IPS DF 4.7 (cell line): ENCODE measurements around the gene BTBD6.

Experiments
- DNase-seq: peaks from one replicate; pipeline ENCODE4 v3.0.0-alpha.2; 2013; ENCODE audit warnings: low spot score; ENCODE audit errors: extremely low read depth

BTBD6 gene

DNA sequence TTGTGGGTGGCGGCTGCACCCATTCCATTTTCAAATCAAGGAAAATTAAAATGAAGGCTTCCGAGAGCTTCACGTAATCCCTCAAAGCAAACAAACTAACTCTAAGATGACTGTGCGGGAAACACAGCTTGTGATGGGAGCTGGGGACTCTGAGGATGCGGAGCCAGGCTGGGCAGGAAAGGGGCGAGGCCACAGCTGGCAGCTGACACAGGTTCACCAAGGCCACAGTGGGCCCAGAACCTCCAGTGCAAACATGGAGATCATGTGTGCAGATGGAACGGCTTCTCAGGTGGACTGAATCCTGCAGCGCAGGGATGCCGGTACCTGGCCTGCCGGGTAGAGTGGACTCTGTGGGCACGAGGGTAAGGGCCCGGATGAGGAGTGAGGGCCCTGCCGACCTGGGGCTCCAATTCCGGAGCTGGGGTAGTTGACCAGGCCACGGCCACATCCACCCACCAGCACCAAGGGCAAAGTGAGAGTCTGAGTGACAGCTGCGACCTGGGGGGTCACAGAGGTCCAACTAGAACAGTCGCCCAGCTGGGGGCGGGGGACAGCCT lies 19.2 kb upstream of the BTBD6 start:
- no peak for DNase-seq

DNA sequence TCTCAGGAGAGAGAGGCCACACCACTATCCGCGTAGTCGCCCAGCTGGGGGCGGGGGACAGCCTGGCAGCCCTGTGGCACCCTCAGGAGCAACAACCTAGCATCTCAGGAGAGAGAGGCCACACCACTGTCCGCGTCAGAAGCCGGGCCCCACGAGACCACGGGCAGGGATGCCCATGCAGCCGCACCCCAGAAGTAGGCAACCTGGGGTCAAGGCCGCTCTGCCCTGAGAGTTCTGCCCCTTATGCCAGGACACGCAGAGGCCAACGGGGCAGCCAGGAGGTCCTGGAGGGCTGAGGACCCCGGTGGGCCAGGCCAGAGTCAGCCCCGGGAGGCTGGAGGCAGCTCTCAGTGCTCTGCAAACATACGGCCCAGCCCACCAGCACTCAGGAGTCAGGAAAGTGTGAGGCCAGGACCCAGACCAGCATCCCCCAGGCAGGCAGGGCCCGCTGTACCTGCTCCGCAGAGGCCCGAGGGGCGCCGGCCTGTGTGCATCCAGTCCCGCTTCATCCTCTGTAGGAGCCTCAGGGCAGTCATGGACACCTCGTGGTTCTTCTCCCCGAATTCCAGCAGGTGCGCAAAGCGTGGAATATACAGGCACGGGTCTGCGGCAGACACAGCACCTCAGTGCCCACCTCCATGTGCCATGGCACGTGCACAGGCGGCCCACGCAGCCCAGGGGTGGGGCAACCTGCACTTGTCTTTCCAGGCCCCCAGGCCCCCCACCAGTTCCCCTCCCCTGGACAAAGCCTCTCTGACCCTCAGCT lies 7.3 kb upstream of the BTBD6 start:
- DNase-seq = no peak

DNA sequence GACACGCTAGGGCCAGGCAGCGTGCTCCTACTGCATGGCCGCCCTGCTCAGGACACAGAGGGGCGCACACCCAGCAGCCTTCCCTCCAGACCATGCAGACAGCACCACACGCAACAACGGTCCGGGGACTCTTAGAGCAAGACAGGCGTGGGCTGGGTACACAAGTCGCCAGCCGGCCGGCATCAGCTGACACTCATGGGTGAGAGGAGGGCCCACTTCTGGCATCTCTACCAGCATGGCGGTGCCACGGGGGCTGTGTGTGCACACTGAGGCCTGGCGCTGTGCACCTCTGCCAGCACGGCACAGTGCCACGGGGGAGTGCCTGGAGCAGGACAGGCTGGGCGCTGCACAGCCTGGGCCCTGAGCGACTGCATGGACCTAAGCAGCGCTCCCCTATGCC lies 6.7 kb upstream of the BTBD6 start:
- DNase-seq = no peak

DNA sequence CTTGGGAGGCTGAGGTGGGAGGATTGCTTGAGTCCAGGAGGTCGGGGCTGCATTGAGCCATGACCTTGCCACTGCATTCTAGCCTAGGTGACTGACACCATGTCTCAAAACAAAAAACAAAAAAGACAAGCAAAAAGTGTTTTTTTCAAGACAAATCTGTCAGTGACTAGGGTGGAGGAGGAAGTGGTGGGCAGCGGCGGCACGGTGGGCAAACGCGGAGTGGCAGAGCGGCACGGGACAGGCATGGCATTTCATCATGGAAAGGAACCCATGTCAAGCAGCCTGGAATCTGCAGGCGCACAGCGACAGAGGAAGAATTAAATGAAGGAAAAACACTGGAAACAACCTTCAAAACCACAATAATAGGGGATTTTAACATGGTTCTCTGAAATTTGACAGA lies 4.0 kb upstream of the BTBD6 start:
- no peak for DNase-seq

DNA sequence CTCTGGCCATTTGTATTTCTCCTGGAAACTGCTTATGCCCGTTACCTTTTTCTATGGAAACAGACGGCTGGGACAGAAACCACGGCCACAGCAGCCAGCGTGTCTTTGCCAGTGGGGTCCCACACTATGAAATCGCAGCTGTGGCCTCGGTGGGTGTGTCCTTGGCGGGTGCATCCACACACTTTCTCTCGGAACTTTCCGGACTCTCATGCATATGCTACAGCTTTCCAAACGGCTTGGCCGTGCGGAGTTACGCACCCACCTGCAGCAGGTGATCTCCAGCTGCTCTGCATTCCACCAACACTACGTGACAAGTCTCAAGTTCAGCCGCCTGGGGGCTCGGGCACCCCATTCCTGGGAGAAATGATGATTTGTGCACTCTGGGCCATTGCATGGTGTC lies 1.3 kb upstream of the BTBD6 start:
- DNase-seq = no peak

DNA sequence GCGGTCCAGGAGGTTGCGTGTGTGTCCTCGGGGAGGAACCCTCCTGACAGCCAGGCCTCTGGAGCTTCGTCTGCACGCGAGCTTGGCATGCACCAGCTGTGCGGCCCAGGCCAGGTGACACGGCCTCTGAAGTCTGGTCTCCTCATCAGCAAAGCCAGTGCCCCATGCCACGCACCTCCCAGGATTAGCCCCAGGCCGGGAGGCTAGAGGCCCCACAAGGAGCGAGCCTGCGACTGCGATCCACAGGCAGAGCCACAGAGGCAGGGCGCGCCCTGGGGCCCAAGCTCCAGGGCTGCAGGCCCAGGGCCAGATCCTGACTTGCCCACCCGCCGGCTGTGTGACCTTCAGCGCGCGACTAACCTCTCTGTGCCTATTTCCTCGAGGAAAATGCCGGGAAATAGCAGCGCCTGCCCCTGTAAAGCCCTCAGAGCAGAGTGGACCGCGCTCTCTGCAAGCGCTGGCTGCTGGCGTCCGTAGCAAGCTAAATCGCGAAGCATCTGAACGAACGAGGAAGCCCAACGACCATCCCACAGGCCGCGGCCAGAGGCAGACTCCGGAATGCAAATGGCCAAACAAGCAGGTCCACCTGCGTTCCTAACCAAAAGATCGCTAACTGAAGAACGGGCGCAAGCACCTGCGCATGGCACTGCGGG lies 492 bp upstream of the BTBD6 start:
- no peak for DNase-seq

DNA sequence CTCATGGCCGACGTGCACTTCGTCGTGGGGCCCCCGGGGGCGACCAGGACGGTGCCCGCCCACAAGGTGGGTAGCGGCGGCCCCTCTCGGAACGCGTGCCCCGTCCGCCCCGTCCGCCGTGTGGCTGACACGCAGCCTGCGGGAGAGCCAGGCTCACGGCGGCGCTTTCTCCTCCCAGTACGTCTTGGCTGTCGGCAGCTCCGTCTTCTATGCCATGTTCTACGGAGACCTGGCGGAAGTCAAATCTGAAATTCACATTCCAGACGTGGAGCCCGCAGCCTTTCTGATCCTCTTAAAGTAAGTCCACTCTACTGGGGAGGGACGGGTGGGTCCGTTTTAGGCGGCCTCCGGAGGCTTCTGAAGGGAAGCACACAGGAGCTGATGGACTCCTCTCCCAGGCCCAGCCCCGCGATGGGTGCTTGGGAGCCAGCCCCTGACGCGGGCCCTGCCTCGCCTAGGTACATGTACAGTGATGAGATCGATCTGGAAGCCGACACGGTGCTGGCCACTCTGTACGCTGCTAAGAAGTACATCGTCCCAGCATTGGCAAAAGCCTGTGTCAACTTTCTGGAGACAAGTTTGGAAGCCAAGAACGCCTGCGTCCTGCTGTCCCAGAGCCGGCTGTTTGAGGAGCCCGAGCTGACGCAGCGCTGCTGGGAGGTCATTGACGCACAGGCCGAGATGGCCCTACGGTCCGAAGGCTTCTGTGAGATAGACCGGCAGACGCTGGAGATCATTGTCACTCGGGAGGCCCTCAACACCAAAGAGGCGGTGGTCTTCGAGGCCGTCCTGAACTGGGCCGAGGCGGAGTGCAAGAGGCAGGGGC lies 1.1 kb downstream of the BTBD6 start:
- DNase-seq = no peak

DNA sequence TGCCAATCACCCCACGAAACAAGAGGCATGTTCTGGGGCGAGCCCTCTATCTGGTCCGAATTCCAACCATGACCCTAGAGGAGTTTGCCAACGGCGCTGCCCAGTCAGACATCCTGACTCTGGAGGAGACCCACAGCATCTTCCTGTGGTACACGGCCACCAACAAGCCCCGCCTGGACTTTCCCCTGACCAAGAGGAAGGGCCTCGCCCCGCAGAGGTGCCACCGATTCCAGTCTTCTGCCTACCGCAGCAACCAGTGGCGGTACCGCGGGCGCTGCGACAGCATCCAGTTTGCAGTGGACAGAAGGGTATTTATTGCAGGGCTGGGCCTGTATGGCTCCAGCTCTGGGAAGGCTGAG lies 1.7 kb downstream of the BTBD6 start:
- DNase-seq = no peak

DNA sequence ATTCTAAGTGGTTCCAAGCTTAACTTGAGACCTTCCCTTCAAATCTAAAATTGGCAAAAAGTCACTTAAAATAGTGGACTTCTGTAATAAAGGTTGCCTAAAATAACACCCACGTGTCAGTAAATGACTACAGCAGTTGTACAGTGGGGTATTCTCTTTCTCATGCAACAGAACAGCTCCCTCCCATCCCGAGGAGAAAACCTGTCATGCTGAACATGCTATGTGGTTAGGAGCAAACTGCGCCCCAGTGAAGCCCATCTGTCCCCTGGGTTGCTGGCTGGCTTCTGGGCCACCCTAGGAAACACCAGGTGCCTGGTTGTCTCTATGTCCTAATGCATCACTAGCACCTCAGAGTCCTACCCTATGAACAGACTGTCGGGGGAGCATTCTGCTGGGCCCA lies 2.7 kb downstream of the BTBD6 start:
- DNase-seq = no peak

DNA sequence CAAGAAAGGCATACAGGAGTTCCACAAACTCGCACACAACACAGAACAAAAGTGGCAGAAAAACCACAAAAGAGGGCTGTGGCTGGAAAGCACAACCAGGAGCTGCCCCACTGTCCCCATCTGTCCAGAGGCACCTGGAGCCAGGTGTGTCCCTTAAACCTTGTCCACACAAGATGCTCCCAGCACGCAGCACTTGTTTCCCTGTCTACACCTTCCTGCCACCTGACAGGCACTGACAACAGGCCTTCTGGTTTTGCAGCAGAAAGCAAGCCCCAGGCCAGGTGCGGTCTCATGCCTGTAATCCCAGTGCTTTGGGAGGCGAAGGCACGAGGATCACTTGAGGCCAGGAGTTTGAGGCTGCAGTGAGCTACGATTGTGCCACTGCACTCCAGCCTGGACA lies 3.6 kb downstream of the BTBD6 start:
- no peak for DNase-seq

DNA sequence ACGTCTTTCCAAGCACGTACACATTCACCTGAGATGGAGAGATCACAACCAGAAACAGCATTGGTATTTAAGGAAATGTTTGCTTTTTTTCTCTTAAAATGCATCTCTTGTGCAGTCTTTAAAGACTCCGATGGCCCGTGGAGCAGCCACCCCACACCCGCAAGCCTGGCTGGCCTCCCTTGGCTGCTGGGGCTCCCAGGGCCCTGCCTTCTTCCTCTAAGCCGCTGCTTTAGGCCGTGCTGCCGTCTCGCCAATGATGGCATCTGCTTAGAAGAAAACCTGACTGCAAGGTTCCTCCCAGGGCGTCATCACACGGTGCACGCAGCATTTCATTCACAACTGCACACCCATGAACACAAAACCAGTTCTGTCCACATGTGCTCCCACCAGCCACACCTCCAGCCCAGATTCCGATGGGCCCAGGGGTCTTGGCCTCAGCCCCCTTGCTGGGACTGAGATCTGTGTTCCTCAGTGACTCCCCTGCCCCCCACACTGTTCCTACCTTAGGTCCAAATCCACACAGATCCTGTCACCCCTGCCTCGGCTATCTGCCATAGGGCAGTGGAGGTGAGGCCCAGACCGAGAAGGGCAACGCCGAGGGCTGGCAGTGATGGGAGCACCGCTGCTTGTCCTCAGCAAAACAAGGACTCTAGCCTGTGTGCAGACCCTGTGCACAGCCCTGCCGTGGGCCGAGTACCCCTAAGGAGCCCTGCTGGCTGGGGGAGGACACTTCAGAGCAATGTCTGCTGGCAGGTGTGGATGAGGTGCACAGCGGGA lies 4.4 kb downstream of the BTBD6 start:
- DNase-seq = no peak

DNA sequence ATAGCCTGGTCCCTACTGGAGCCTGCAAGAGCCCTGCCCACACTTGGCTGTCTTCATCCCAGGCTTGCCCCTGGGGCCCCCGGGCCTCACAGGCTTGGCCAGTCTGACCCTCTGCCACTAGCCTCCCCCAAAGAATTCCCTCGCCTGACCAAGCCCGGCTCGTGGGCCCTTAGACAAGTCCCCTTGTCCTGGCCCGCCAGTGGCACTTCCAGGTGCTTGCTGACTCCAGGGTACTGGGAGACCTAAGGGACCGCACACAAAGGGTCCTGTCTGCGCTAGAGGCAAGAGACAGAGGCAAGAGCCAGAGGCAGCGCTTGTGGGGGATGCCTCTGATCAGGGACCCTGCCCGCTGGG lies 5.0 kb downstream of the BTBD6 start:
- DNase-seq = no peak

DNA sequence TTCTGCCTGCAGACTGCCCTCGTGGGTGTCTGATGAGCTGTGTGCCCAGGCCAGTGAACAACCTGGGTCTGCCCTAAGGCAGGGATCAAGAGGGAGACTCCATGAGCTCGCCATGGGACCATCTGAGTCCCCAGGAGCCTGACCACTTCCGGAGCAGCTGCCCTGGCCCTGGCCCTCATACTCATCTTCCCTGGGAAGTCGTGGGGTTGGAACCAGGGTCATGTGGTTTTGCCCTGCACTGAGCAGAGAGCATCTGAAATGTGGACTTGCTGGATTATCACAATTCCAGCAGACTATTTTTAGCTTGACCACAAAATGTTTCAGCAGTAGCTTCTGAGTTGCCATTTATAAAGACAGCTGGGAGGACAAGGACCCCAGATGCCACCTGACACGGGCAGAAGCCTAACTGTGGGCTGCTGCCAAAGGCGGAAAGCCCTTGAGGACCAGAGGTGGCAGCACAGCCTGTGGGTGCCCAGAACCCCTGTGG lies 6.7 kb downstream of the BTBD6 start:
- no peak for DNase-seq

DNA sequence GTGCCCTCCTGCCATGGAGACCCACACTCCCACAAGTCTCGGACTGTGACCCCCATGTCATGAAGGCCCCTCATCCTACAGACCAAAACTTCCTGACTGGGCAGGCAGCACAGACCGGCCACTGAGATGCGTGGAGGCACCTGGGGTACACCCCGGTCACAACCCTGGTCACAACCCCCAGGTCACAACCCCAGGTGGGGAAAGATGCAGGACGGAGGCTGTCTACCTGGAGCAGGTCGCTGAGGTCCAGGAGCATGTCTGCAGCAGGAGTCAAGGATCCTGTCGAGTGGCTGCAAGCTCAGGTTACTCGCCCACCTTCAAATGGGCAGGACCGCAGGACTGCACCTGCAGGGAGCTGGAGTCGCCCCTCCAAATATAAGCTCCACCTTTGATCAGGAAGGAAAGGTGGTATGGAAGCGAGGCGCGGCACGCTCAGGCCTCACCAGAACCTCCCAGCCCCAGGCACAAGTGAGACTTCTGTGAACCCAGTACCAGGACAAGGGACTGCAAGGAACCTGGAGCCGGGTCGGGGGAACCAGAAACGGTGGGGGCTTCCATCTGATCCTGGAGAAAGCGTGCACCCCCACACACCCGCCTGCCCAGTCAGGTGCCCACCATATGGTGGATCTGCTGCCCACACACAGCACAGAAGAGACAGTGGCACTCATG lies 8.1 kb downstream of the BTBD6 start:
- no peak for DNase-seq

DNA sequence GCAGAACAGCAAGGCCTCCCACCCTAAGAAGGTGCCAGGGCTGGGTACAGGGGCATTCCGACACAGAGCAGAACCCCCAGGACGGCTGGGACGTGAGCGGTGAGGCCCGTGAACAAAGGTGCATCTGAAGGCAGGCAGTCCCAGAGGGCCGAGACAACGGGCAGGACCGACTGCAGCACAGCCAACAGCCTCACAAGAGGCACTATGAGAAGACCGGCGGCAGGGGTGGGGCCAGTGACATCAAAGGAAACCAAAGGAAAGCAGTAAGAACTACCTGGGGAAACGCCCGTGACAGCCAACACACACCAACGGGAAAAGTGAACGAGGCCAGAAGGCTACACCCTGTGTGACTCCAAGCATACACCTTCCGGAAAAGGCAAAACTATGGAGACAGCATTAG lies 9.1 kb downstream of the BTBD6 start:
- DNase-seq = no peak

DNA sequence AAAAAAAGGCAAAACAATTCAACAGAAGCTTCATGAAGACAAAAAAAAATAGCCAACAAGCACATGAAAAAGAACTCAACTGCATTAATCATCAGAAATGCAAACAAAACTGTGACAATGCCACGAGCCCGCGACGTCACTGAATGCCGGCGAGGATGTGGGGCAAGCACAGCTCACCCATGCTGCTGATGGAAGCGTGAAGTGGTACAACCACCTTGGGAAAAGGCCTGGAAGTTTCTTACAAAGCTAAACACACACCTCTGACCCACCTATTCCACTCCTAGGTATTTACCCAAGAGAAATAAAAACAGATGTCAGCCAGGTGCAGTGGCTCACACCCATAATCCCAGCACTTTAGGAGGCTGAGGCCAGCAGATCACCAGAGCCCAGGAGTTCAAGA lies 10.5 kb downstream of the BTBD6 start:
- no peak for DNase-seq

DNA sequence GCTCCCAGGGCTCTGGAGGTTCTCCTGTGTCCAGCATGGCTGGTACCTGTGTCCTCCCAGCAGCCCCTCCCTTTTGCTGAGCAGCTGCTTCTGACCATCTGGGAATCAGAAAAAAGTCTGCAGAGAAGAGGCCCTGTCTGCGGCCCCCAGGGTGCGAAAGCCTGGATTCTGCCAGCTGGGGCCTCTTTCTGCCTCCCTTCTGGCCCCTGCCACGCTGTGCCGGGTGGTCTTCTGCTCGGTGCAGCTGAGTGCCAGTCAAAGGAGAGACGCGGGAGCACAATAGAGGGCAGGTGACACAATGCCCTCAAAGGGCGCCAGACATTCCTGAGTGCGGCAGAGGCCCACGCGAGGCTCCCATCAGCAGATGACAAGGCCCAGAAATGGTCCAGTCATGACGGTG lies 12.6 kb downstream of the BTBD6 start:
- DNase-seq = no peak

DNA sequence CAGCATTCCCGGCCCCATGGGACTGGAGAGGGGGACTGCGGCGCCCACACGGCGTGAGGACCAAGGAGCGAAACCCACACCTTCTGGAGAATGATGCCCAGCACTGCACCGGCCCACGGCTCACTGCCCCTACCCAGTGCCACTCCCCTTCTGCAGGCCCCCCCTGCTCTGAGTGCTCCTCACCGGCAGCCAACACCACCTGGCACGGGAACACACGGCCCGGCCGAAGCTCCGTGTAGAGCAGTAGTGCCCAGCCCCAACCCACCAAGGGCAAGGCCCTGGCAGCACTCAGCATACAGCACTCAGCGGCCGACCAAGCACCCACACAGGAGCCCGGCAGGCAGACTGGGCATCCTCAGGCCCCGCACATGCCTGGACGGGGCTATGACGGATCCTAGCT lies 13.4 kb downstream of the BTBD6 start:
- DNase-seq = no peak

DNA sequence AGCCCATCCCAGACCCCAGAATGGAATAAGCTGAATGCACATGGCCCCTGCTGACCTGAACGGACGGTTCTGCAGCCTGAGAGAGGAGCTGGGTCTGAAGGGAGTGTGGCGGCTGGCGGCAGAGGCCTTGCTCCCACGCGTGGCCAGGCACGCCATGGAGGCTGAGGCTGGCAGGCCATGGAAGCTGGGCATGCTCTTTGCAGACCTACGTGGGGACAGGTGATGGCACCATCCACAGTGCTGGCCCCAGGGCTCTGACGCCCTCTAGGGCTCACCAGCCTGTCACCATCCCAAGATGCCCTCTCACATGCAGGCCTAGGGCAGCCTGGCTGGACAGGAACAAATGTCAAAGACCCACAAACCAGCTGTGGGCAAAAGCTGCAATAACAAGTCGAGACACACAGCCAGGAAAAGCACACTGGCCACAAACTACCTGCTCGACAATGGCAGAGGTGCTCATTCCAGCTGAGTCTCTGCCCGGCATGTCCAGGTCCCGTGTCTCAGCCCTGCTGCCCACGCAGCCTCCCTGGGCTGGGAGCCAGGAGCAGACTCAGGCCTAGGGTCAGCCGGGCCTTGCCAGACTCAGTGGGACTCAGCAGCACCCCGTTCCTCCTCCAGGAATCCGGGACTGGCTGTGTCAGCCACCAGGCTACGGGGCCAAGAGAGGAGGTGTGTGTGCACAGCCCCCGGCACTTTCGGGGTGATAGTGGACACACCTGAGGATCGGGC lies 19.7 kb downstream of the BTBD6 start:
- no peak for DNase-seq

DNA sequence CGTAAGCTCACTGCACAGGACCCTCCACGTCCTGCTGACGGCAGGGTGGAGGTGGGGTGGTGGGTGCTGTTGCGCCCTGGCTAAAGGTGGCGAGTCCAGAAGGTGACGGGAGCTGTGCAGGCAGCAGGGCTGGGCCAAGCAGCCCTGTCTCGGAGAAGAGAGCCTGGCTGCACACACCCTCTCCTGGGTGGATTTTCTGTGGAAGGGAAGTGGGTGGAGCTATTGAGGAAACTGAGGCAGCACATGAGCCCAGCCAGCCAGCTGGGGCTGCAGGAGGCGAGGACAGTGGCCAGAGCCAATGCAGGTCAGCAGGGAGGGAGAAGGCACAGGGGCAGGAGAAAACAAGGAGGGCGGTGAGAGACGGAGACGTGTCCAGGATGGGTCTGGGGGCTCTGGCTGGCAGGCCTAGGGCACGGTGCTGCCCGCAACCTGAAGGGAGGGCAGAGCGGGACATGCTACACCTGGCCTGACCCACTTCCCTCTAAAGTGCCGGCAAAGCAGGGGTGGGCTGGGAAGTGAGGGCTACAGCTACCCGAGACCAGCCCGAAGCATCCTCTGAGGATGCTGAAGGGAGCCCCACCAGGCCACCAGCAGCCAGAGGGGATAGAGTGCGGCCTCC lies 20.5 kb downstream of the BTBD6 start:
- no peak for DNase-seq
